Epithelial cell of esophagus (primary cell): Measurements from ENCODE around the gene RETREG2.

Source experiments
- DNase-seq: peaks from one replicate; pipeline ENCODE4 v3.0.0; 2010; ENCODE audit warnings: low read depth
- H3K4me3 ChIP-seq: 2 replicates; pipeline ENCODE4 v1.5.1; 2011; ENCODE audit warnings: mild to moderate bottlenecking, low read length, control low read depth
- TF ChIP-seq, protein P1 (sequence below): IDR thresholded peaks from 2 replicates; pipeline ENCODE4 v1.5.1; 2011; ENCODE audit warnings: low read depth, mild to moderate bottlenecking, low read length, control low read depth, inconsistent platforms; ENCODE audit not compliant: insufficient read depth; ENCODE audit errors: missing control alignments

RETREG2 gene

DNA sequence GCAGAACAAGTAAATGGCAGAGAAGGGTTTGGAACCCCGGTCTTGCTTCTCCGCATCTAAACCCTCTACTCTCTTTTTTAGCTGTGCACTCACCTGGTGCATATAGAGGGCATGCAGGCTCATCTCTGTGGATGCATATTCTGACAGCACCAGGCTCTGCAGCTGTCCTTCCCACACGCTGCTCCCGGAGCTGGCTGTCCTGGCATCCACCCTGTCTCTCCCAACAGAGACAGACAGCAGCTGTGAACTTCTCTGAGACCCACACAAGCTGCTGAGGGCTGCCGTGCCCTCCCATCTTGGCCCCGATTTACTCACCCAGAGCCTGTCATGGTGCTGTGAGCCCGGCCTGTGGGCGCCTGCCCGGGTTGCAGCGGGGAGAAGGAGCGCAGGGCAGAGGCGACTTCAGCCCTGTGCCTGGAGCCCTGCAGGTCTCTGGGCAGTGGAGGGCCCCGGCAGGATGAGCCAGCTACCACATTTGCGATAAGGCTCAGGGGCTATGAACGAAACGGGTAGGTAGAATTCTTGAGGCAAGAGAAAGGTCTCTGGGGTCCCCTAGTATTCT lies 44.0 kb downstream of the RETREG2 start:
- no peak overlapping the region for H3K4me3 ChIP-seq
- no peak for DNase-seq
- TF ChIP-seq, protein P1, sequence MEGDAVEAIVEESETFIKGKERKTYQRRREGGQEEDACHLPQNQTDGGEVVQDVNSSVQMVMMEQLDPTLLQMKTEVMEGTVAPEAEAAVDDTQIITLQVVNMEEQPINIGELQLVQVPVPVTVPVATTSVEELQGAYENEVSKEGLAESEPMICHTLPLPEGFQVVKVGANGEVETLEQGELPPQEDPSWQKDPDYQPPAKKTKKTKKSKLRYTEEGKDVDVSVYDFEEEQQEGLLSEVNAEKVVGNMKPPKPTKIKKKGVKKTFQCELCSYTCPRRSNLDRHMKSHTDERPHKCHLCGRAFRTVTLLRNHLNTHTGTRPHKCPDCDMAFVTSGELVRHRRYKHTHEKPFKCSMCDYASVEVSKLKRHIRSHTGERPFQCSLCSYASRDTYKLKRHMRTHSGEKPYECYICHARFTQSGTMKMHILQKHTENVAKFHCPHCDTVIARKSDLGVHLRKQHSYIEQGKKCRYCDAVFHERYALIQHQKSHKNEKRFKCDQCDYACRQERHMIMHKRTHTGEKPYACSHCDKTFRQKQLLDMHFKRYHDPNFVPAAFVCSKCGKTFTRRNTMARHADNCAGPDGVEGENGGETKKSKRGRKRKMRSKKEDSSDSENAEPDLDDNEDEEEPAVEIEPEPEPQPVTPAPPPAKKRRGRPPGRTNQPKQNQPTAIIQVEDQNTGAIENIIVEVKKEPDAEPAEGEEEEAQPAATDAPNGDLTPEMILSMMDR, result no peak

DNA sequence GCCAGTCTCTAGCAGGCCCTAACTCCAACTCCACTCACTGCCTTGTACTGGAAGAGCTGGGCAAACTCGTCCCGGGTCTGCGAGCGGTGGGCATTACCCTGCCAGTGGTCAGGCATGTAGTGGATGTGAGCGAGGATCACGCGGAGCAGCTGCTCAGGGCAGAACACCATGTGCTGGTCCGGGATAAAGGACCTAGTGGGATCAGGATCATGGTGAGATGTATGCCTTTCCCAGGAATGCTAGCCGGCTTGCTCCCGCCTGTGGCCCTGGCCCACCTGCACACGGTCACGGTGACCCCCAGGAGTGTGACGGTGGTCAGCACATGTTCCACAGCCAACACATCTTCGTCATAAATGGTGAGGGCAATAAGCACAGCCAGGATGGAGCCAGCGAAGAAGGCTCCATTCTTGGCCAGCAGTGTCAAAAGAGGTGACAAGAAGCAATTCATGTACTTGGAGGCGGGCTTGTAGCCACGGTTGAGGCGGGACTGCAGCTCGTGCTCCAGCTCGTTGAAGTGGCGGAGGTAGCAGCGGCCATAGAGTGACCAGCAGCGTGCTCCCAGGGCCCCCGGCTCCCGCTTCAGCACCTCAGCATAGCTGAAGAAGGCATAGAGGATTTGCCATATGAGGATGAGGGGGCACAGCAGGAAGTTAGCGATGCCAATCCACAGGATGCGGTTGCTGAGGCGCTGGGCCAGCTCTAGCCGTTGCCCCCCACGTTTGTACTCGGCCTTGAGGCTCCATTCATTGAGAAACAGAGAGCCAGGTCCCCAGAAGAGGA lies 45.9 kb downstream of the RETREG2 start:
- TF ChIP-seq, protein P1, result no peak
- DNase-seq, result no peak
- no peak overlapping the region for H3K4me3 ChIP-seq

DNA sequence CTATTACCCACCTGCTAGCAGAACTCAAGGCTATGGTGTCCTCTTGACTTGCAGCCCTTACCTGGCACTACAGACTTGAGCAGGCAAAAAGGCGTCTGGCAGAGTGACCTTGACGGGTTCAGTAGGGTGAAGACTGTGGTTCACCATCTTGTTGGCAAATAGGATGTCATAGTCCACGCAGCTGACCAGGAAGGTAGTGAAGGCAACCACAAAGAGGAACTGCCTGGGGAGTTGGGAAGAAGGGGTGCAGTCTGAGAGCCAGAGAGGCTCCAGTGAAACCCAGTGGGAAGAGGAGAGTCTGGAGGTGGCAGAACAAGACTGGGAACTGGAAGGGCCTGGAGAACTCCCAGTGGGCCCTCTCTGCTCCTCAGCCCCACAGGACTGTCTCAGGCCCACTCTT lies 47.3 kb downstream of the RETREG2 start:
- no peak overlapping the region for H3K4me3 ChIP-seq
- no peak for DNase-seq
- TF ChIP-seq, protein P1, result no peak

DNA sequence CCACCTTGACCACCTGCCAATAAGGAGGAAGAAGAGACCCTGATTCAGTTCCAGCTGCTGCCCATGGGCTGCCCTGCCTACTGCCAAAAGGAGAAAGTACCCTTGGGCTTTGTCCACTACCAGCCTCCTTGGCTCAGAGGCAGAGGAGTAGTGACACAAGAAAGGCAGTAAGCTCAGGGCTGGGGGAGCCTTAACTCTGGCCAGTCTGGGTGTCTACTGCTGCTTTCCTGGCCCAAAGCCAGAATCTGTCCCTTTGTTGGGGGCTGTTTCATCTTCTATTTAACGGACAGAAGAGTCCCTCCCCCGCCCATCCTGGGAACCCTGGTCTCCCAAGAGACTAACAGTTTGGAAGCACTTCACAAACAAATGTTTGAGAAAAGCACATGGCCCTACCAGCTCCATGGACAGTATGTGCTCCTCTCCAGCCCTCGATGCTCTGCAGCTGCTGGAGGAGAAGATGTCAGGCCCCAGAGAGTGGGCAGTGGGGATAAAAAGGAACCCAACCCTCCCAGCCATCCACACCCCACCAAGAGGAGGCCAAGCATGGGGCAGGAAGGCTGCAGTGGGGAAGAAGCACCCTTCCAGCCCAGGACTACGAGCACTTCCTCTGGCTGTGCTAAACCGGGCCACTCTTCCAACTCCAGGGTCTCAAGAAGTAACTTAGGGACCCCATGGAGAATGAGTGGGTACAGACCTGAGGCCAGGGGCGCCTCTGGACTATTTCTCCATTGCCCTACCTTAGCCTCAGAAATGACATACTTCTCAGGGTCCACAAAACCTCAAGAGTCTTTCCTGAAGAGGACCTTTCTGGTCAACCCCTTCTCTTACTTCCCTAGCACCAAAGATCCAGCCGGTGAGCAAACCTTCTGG lies 50.2 kb downstream of the RETREG2 start:
- DNase-seq, result peak; percentile 15
- TF ChIP-seq, protein P1, result no peak

DNA sequence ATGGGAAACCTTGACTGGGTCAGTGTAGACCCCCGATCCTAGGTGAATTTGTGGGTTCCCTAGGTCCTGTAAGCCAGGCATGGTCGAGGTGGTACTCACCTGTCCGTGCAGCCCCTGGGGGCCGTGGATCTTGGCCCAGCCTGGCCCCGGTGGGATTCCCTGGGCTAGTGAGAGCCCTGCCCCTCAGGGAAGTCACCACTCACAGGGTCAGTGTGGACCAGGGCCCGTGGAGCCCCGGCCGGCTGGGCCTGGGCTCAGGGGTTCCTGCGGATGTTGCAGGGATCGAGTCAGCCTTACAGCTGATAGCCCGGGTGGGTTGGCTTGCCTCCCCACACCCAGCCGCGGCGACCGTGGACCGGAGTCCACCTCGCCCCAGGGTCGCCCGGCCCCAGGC lies 50.8 kb downstream of the RETREG2 start:
- H3K4me3 ChIP-seq, result peak overlapping the region; percentile 98
- DNase-seq, result no peak
- TF ChIP-seq, protein P1, result no peak

More for the DNA sequence above, 50.2 kb downstream of the RETREG2 start:
- H3K4me3 ChIP-seq, result peak overlapping the region; percentile 98

DNA sequence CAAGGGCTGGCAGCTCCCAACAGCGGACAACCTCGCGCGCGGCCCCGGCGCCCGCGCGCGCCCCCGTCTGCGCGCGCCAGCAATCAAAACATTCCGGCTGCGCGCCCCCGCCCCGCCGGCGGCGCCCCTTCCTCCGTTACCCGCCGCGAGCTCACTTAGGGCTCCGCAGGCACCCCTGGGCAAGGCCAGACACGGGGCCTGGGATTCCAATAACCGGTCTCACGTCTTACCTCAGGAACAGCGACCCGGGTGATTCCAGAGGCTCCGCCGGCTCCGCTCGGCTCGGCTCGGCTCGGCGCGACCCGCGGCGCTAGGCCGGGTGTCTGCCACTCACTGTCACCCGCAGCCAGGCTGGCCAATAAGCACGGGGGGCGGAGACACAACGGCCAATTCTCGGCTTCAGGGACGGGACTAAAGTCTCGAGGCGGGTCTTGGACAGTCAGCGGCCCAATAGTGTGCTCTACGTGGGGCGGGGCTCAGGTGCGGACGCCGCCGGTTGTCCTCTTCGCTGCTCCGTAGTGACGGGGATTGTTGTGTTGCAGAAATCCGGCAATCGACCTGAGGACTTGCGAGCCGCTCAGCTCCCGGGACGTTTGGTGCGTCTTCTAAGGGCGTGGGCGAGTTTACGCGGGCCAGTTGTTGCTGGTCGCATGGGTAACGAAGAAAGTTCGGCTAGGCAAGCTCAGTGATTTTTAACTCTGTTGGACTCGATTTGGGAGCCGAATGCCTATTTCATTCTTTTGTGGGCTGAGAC lies 51.4 kb downstream of the RETREG2 start, which contains the start of the genes ANKZF1 and ATG9A:
ANKZF1 (plus strand) TSS at position 502 of the 754 bp plus-strand sequence. CDS start 452 bp downstream, outside the sequence.
ATG9A (minus strand) TSS at position 332 of the 754 bp plus-strand sequence. CDS start 1,612 bp downstream, outside the sequence.
- TF ChIP-seq, protein P1, result no peak
- DNase-seq, result peak; percentile 100
- peak within 1 kb of the TSS; percentile 98 for H3K4me3 ChIP-seq
